ENCODE results near the gene MIGA2.
"Not testable (repeated sequence)": the region's sequence is repeated elsewhere in the genome, so short reads cannot be mapped to it uniquely, and the experiment has no call there.

MIGA2 gene, protein sequence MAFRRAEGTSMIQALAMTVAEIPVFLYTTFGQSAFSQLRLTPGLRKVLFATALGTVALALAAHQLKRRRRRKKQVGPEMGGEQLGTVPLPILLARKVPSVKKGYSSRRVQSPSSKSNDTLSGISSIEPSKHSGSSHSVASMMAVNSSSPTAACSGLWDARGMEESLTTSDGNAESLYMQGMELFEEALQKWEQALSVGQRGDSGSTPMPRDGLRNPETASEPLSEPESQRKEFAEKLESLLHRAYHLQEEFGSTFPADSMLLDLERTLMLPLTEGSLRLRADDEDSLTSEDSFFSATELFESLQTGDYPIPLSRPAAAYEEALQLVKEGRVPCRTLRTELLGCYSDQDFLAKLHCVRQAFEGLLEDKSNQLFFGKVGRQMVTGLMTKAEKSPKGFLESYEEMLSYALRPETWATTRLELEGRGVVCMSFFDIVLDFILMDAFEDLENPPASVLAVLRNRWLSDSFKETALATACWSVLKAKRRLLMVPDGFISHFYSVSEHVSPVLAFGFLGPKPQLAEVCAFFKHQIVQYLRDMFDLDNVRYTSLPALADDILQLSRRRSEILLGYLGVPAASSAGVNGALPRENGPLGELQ

DNA sequence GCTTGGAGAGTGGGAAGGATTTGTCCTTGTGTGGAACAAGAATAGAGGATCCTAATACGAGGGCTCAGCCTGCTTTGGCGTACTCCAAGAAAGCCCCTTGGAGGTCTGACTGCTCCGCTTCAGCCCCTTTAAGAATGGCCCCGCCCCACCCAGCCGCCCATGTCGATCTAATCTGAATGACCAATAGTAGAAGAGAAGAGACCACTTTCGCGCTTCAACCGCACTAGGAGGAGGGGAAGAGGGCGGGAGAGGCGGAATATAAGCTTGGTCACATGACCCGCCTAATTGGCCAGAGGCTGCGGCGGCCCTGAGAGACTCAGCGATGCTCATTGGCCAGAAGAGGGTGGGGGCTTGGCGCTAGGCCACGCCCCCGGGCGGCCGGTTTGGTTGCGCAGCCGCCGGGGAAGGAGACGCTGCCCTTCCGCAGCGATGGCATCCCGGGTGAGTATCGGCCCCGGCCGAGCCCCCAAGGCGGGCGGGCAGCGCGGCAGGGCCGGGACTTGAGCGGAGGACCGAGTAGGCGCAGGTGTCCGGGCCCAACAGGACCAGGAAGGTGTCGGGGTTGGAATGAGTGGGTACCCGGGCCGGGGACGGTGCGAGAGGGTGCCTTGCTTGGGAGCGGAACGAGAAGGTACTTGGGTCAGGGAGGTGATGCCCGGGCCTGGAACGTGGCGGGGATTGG is at the start of gene MIGA2:
Gene MIGA2 (plus strand): TSS at position 386 of the 682 bp plus-strand sequence. CDS start 3,969 bp downstream, outside the sequence.
- peak; percentile 94 for DNase-seq (ENCODE audit: low read depth)

DNA sequence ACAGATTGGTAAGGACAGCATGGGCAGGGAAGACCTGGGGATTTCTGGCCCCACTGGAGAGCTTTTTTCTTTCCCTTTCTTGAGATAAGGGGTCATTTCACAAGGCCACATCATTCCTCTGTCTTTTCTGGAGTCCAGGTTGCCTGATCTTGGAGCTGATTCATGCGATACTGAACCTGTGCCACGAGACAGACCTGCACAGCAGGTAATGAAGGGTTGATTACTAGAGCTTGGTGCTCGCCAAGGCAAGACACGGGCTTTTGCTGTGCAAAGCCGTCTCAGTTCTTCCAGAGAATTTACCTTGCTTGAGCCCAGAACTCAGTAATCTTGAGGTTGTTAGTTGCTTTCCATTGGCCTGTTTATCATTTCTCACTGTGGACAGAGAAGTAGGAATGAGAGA is 49.8 kb upstream of the MIGA2 start:
- DNase-seq (ENCODE audit: low read depth), result no peak

DNA sequence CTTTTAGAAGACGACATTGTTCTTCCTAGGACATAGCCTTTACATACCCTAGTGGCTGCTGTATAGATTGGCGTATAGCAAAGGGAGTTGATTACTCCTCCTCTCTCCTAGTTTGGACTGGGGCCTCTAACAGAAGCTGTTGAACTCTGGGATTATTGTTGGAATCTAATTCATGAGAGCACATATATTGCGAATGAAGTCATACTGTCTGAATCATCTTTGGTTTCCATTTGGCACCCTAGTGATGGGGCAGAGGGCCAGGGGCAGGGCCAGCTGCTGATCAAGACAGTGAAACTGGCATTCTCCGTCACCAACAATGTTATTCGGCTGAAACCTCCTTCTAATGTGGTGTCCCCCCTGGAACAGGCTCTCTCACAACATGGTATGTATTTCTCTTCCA is 48.6 kb upstream of the MIGA2 start:
- DNase-seq (ENCODE audit: low read depth), result peak; percentile 64

DNA sequence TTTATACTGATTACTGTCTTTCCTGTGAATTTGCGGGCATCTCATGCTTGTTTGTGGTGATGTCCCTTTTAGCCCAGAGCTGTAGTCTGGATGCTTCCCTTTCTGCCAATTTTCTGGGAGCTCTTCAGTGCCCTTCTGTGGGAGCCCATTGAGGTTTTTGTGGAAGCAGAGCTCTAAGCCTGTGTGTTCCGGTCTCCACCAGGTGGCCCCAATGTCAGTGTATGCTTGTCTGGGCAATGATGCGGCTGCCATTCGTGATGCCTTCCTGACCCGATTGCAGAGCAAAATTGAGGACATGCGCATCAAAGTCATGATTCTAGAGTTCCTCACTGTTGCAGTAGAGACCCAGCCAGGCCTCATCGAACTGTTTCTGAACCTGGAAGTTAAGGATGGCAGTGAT is 43.4 kb upstream of the MIGA2 start:
- no peak for DNase-seq (ENCODE audit: low read depth)

DNA sequence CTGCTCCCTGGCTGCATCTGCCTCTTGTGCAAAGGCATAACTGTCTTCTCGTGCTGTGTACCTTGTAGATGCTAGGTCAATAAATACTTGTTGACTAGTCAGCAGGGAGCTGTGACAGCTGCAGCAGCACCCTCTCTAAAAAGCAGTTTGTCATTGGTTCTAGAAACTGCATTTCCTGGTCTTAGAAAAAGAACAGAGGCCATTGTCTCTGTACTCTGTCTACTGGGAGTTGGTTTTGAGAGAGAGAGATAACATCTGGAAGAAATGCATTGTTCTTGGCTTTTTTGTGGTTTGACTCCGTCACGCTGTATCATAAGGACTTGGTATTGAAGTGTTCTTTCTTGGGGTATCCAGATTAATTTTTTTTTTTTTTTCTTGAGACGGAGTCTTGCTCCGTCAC is 40.6 kb upstream of the MIGA2 start:
- no peak for DNase-seq (ENCODE audit: low read depth)

DNA sequence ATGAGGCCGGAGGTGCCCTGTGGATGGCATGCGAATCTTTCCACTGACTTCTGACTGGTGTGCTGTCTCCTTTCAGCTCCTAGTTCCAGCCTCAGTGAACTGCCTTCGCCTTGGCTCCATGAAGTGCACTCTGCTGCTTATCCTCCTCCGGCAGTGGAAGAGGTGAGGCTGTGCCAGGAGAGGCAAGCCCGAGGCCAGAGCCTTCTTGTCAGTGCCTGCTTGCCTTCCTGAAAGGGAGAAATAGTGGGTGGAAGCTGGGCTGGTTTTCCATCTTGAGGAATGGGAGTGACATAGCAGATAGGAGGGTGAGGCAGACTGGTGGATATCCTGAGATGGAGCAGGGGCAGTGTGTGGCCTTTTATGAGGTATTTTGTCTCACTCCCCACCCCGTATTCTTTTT is 38.0 kb upstream of the MIGA2 start:
- no peak for DNase-seq (ENCODE audit: low read depth)

DNA sequence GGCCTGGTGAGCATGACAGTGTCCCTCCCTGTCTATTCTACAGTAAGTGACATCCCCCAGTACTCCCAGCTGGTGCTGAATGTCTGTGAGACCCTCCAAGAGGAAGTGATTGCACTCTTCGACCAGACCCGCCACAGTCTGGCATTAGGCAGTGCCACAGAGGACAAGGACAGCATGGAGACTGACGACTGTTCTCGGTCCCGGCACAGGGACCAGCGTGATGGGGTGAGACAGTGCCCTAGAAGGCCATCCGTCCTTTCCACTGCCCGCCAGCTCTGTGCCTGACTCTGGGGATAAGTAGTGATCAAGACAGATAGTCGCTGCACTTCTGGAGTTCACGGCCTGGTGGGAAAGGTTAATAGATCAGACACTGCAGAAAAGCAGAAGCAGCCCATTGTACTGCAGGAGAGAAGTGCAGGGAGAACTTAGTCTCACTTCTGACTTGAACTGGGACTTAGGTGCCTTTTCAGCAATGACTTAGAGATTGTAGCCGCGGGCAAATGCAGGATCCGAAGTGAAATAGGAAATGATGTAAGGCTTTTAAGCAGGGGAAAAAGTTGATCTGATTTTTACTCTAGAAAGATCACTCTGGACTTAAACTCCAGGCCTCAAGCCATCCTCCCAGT is 36.7 kb upstream of the MIGA2 start:
- no peak for DNase-seq (ENCODE audit: low read depth)

DNA sequence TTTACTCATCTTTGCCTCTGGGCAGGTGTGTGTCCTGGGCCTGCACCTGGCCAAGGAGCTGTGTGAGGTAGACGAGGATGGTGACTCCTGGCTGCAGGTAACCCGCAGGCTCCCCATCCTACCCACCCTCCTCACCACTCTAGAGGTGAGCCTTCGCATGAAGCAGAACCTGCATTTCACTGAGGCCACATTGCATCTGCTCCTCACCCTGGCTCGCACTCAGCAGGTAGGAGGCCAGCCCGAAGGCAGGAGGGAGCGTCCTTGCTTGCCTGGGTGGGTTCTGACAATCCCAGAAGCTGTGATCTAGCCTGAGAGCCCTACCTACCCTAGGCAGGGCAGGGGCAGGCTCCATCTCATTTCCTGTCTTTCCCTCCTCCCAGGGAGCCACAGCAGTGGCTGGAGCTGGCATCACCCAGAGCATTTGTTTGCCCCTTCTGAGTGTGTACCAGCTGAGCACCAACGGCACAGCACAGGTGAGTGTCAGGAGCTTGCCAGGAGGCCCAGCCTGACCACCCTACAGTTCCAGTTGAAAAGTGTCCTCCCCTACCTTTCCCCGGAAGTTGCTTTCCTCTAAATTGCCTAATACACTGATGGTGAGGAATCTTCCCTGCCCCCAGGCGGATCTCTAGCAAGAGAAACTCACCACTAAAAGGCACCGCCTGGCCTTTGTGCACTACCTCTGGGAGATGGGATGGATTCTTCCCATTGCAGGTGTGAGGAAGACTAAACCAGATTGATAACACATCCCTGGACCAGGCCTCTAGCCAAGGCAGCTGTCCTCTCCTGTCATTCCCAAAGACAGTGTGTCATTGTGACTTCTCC is 34.7 kb upstream of the MIGA2 start:
- DNase-seq (ENCODE audit: low read depth), result no peak

DNA sequence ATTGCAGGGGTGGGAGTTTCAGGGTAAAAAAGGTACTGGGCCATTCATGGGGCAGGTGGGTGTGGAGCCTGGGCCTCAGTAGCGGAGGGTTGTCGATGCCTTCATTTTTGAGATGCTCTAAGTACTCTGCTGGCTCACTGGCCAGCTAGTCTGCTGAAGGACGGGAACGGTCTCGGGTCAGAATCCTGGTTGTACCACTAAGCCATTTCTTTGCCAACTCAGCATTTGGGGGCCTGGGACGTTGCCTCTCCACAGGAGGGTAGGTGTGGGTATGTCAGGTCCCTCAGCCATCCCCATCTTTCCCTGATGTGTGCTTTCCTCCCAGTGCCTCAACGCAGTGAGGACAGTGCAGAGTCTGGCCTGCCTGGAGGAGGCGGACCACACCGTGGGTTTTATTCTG is 33.4 kb upstream of the MIGA2 start:
- DNase-seq (ENCODE audit: low read depth), result no peak

DNA sequence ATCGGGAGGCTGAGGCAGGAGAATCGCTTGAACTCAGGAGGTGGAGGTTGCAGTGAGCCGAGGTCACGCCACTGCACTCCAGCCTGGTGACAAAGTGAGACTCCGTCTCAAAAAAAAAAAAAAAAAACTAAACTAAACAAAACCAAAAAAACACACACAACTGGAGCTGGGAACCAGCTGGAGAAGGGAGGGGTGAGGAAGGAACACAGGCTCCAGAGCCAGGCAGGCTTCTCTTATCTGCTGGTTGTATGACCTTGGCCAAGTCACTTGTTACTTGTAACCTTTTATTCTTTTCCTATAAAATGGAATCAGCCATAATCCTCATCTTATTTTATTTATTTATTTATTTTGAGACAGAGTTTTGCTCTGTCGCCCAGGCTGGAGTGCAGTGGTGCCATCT is 32.3 kb upstream of the MIGA2 start:
- DNase-seq (ENCODE audit: low read depth), result not testable (repeated sequence)

DNA sequence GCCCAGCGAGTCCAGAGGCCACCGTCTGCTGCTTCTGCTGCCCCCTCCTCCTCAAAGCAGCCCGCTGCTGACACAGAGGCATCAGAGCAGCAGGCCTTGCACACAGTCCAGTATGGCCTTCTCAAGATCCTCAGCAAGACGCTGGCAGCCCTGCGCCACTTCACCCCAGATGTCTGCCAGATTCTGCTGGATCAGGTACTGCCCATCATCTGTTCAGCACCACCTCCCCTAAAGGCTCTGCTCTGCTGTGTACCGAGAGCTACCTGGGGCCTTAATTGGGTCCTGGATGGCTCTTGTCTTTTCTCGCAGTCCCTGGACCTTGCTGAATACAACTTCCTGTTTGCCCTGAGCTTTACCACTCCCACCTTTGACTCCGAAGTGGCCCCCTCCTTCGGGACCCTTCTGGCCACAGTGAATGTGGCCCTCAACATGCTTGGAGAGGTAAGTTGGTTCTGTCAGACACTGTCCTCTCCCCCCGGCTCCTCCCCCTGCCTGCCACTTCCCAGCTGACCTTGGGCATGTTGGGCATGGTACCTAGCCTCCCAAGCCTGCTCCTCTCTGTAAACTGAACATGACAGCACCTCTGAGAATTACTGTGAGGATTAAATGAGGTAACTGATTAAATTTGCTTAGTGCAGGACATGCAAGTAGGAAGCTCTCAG is 31.0 kb upstream of the MIGA2 start:
- DNase-seq (ENCODE audit: low read depth), result no peak

DNA sequence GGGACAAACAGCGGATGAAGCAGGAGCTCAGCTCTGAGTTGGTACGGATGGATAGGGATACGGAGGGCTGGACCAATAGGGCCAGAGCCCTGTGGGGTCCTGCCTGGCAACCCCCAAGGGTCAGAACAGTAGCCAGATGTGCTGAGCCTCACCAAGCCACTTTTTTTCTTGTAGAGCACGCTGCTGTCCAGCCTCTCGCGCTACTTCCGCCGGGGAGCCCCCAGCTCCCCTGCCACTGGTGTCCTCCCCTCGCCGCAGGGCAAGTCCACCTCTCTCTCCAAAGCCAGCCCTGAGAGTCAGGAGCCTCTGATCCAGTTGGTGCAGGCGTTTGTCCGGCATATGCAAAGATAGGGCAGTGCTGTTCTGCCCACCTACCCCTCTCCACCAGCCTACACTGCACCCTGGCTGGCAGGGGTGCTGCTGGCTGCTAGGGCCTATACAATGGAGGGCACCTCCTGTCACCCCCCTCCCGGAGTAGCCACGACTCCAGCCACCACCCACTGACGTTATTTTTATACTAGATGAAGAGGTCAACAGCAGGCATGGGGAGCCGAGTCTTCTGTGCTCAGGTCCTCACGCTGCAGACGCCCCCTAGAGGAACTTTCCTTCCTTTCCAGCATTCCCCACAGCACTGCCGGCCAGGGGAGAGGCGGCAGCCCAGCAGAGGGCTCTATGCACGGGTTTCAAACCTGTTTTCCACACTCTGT is 29.9 kb upstream of the MIGA2 start:
- no peak for DNase-seq (ENCODE audit: low read depth)

DNA sequence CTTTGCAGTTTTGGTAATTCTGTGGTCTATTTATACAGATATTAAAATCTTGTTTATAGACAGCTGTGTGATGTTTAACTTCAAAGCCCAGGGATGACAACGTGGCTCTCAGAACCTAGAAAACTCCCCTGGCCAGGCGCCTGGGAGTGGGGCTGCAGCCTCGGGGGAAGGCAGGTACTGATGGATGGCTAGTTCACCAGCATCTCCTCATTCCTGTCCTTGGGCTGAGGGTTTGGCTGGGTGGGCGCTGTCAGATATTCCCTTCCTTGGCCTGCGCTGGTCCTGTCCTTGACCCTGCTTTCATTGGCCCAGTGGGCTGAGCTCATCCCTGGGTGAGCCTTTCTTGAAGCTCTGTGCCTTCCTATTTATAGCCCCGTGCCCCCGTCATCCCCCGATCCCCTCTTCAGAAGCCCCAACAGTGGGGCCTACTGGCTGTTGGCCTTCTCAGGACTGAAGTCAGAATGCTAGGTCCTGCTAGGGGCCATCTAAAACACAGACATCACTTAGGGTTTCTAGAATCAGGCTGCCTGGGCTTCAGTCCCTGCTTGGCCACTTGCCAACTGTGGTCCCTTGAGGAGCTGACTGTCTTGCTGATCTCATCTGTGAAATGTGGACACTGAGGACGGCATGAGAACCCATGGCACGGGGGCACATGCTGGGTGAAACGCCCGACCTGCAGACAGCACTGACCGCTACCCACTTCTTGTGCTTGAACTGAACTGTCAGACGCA is 29.2 kb upstream of the MIGA2 start:
- DNase-seq (ENCODE audit: low read depth), result no peak

DNA sequence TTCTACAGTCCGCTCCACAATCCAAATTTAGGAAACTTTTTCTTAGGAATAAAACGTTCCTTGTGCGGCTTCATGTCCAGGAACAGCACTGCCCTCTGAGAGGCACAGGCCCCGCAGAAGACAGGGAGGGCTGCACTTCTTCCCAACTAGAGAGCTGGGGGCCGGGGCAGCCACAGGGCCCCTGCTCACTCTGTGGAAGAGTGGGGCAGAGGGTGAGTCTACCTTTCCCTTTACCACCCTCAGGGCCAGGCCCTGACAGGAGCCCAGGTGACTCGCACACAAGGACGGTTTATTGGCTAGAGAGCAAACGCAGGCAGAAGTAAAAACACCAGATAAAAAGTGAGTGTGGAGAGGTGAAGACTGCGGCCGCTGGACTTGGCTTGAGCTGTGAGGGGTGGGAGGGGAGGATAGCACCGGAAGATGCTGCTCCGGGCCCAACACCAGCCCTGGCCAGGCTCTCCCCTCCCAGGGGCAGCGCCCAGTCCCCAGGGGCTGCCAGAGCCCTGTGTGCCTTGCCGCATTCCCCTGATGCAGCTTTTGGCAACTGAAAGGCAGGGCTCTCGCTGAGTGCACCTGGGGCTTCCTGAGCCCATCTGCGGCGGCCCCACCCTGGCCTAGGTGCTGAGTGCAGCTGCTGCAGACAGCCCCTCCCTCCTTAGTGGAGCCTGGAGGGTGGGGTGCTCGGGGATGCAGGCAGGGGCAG is 28.5 kb upstream of the MIGA2 start:
- no peak for DNase-seq (ENCODE audit: low read depth)

DNA sequence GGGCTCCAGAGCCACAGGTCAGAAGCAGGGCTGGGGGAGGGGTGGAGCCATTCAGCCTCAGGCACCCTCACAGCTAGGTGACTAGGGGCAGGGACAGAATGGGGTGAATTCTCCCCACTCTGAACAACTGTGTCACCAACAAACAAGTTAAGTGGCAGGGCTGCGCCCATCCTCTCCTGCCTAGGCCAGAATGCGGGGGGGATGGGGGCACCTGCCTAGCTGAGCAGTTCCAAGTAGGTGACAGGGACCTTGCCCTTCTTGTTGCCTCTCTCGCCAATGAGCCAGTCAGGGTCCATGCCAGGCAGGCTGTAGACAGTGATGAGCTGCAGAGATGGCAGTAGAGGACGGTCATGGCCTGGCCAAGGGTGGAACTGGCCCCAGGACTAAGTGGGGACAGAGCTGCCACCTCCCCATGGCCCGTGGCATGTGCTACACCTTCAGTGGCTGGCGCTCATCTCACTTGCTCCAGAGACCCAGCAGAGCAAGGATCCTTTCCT is 27.9 kb upstream of the MIGA2 start:
- DNase-seq (ENCODE audit: low read depth), result no peak

DNA sequence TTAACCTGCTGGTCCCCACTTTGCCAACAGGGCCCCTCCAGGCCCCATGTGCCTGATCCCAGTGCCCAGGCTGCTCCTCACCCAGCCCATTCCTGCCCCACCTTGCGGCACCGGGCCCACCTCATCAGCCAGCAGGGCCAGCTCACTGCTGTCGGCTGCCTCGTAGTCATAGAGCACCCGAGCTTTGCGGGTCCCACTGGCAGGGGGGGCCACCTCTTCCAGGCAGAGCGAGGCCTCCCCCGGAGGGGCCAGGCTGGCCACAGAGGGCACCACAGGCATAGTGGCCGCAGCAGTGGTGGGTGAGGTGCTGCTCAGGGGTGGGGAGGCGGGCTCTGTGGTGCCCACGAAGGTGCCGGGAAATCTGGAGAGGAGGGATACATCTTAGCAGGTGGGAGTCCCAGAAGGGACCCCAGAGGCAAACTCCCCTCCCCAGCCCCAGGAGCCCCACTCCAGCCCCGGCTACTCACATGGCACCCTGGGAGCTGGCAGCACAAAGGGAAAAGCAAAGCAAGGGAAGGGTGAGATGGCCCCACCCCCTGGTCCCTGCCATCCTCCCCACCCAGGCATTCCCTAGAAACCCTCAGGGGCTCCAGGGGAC is 27.3 kb upstream of the MIGA2 start:
- DNase-seq (ENCODE audit: low read depth), result no peak

DNA sequence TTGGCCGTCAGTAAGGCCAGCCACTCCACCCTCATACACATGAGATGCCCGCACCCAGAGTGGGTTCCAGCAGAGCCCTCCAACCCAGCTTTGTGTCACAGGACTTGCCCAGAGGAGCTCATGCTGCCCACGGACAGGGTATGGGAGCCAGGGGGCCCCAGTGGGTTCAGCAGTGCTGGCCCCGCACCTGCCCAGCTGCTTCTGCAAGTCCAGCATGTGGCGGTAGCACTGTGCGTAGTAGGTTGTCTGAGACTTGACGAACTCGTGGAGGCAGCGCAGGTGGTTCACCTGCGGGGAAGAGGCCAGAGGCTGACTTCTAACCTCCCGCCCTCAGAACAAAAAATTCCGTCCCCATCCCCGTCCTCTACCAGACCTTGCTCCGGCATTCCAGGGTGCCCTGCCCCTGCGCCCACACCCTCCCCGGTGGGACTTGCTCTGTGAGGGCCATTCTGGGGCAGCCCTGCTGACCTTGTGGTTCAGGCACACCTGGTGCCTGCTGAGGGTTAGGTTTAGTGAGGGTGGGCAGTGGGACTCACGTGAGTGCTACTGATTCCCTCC is 26.8 kb upstream of the MIGA2 start:
- DNase-seq (ENCODE audit: low read depth), result no peak

DNA sequence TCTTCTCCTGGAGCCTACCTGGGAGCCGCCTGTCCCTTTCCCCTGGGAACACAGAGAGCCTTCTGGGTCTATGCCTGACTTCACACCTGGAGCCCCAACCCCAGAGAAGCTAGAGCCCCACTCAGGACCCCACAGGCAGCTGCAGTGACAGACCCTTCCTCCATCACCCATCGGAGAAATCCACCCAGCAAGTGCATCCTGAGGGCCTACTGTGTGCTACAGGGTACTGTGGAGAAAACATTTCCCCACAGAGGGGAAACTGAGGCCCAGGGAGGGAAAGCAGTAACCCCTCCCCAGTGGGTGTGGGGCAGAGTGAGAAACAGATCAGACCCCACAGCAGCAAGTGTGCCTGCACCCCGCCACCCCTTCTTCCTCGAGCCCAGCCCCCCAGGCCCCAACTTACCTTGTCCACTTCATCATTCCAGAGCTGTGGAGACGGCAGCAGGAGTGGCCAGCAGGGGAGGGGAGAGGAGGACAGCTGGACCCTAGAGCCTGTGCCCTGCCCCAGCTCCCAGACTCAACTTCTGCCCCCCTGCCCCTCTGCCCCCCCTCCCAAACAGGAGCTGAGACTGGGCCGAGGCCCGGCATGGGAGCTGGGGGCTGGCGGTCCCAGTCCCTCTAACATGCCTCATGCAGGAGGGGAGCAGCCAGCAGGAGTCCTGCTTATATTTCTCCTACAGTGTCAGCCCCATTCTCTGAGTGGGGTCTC is 26.0 kb upstream of the MIGA2 start:
- DNase-seq (ENCODE audit: low read depth), result no peak

All from HS-5 (cell line).